ENCODE data around the gene TRPV5.
A peak's percentile ranks its signal among the peaks of the same experiment; 100 is the strongest.

Gene TRPV5

GRCh38 chr7:142948603-142949002 lies 15.1 kb upstream of the TRPV5 start:
- Histone ChIP-seq H3K9me3 (ENCODE audit: severe bottlenecking) (no peaks in the 10 kb centered on the region), H3K36me3 (peaks cover 2% of the 10 kb centered on the region; the same call in 1 of the 2 replicates), H3K4me3 (ENCODE audit: low read depth, low read length) (no peak overlapping the region), H3K27me3 (ENCODE audit: insufficient read depth, low read depth, severe bottlenecking) (no peaks in the 10 kb centered on the region), H3K27ac (no peak overlapping the region)
- TF ChIP-seq, protein P1, sequence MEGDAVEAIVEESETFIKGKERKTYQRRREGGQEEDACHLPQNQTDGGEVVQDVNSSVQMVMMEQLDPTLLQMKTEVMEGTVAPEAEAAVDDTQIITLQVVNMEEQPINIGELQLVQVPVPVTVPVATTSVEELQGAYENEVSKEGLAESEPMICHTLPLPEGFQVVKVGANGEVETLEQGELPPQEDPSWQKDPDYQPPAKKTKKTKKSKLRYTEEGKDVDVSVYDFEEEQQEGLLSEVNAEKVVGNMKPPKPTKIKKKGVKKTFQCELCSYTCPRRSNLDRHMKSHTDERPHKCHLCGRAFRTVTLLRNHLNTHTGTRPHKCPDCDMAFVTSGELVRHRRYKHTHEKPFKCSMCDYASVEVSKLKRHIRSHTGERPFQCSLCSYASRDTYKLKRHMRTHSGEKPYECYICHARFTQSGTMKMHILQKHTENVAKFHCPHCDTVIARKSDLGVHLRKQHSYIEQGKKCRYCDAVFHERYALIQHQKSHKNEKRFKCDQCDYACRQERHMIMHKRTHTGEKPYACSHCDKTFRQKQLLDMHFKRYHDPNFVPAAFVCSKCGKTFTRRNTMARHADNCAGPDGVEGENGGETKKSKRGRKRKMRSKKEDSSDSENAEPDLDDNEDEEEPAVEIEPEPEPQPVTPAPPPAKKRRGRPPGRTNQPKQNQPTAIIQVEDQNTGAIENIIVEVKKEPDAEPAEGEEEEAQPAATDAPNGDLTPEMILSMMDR (IDR thresholded peaks at IDR 0.05; ENCODE audit: low read depth, low read length), result no peak
- DNase-seq, result no peak

GRCh38 chr7:142945001-142945400 lies 11.5 kb upstream of the TRPV5 start:
- no peak overlapping the region for H3K4me3 ChIP-seq (ENCODE audit: low read depth, low read length)
- no peaks in the 10 kb centered on the region for H3K27me3 ChIP-seq (ENCODE audit: insufficient read depth, low read depth, severe bottlenecking)
- no peaks in the 10 kb centered on the region for H3K9me3 ChIP-seq (ENCODE audit: severe bottlenecking)
- DNase-seq, result no peak
- TF ChIP-seq, protein P1 (IDR thresholded peaks at IDR 0.05; ENCODE audit: low read depth, low read length), result no peak
- peak overlapping the region; percentile 33 for H3K27ac ChIP-seq
- no peaks in the 10 kb centered on the region for H3K36me3 ChIP-seq

DNA sequence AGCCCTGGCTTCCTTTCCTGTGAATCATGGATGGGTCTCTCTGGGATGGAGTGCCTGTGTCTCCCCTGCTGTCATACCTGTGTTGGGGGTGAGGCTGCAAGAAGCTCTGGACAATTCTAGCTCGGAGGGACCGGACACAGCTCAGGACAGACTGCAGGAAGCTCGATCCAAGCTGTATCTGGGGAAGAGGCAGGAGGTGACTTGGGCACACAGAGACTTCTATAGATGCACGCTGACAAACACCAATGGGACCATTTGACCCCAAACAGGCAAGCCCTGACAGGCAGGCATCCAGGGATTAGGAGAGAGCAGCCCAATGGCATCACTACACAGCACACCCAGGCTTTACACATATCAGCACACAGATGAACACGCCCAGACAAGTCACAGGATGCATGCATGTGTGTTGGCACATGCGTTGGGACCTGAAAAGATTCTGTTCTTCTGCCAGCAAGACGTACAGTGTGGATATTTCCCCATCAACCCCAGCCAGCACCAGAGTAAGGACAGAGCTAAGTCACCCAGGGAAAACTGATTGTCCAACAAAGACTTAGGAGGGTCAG lies 10.2 kb upstream of the TRPV5 start:
- H3K4me3 ChIP-seq (ENCODE audit: low read depth, low read length), result no peak overlapping the region
- TF ChIP-seq, protein P1 (IDR thresholded peaks at IDR 0.05; ENCODE audit: low read depth, low read length), result no peak
- H3K27me3 ChIP-seq (ENCODE audit: insufficient read depth, low read depth, severe bottlenecking), result no peaks in the 10 kb centered on the region
- DNase-seq, result peak; percentile 45
- peak overlapping the region; percentile 37 for H3K27ac ChIP-seq
- no peaks in the 10 kb centered on the region for H3K9me3 ChIP-seq (ENCODE audit: severe bottlenecking)
- H3K36me3 ChIP-seq, result no peaks in the 10 kb centered on the region

DNA sequence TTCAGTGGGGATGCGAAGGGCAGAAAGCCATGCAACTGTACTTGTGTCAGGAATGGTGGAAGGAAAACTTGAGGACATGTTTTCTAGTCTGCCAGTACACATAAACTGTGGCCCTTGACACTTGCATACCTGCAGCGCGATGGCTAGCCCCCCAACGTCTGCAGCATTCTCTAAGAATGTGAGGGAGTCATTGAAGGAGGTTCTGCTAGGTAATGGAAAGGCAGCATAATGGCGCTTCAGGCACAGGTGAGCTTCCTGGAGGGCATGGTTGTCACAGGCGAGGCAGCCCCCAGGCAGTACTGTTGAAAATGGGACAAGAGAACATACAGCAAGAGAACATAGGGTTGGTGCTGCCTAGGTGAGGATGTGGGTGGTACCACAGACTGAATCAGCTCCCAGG lies 9.2 kb upstream of the TRPV5 start:
- no peak for DNase-seq
- H3K27ac ChIP-seq, result no peak overlapping the region
- no peaks in the 10 kb centered on the region for H3K27me3 ChIP-seq (ENCODE audit: insufficient read depth, low read depth, severe bottlenecking)
- H3K36me3 ChIP-seq, result no peaks in the 10 kb centered on the region
- H3K4me3 ChIP-seq (ENCODE audit: low read depth, low read length), result no peak overlapping the region
- H3K9me3 ChIP-seq (ENCODE audit: severe bottlenecking), result no peaks in the 10 kb centered on the region
- TF ChIP-seq, protein P1 (IDR thresholded peaks at IDR 0.05; ENCODE audit: low read depth, low read length), result no peak

DNA sequence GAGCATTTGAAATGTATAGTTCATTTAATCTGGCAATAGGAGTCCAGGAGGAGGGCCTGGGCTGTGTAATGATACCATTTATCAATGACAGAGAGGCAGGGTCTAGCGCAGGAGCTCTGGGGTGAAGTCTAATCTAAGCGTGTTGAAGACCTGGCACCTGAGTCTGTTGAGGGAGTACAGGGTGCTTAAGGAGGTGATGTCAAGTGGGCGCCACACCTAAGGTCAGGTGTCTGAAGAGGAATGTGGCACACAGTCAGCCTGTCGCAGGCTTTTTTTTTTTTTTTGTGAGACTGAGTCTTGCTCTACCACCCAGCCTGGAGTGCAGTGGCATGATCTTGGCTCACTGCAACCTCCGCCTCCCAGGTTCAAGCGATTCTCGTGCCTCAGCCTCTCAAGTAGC lies 8.0 kb upstream of the TRPV5 start:
- TF ChIP-seq, protein P1 (IDR thresholded peaks at IDR 0.05; ENCODE audit: low read depth, low read length), result no peak
- H3K27ac ChIP-seq, result no peak overlapping the region
- H3K36me3 ChIP-seq, result no peaks in the 10 kb centered on the region
- H3K4me3 ChIP-seq (ENCODE audit: low read depth, low read length), result no peak overlapping the region
- H3K27me3 ChIP-seq (ENCODE audit: insufficient read depth, low read depth, severe bottlenecking), result no peaks in the 10 kb centered on the region
- no peaks in the 10 kb centered on the region for H3K9me3 ChIP-seq (ENCODE audit: severe bottlenecking)
- DNase-seq, result no peak

- Histone ChIP-seq H3K4me3 (ENCODE audit: low read depth, low read length) (no peak overlapping the region), H3K27me3 (ENCODE audit: insufficient read depth, low read depth, severe bottlenecking) (no peaks in the 10 kb centered on the region), H3K27ac (no peak overlapping the region), H3K9me3 (ENCODE audit: severe bottlenecking) (no peaks in the 10 kb centered on the region), H3K36me3 (no peaks in the 10 kb centered on the region)
- no peak for DNase-seq
- TF ChIP-seq, protein P1 (IDR thresholded peaks at IDR 0.05; ENCODE audit: low read depth, low read length), result no peak
These were observed 7.5 kb upstream of the TRPV5 start for GRCh38 chr7:142940966-142941535.

All from WERI-Rb-1 (cell line).